ENCODE data around the gene KIF26B. TPM values are rescaled to one million over a fixed set of nuclear protein-coding genes. Genes with fewer than 3 reads are reported as not detected.

KIF26B gene
- total and polyA plus RNA-seq, 2 experiments from 2014 or later = 0.03 to 0.76 TPM

DNA sequence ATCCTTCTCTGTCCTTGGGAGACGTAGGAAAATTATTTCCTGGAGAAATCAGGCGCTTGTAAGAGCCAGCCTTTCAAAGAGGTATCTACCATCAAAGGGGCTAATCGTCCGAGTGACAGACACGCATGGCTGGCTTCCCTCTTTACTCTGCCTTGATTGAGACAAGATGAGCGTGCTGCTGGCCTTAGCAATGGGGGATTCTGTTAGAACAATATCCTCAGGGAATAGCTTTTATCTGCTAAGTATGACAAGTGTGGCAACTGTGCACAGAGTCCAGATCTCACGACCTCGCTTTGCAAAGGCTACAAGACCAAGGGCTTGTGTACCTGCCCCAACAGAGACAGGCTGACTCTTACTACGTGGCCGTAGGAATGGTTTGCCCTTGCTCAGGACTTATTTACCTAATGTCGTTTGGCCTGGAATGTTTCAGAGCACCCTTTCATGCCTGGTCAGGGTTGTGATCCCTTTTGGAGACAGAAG lies 417.1 kb downstream of the KIF26B start:
- ATAC-seq (no peak), DNase-seq (ENCODE audit: low spot score) (no peak)
- Mint-ChIP-seq H3K9me3 (no peaks in the 10 kb centered on the region), H3K4me1 (no peaks in the 10 kb centered on the region), H3K27ac (no peak overlapping the region), H3K27me3 (ENCODE audit: insufficient read depth, low read depth, poor library complexity) (peaks cover 2% of the 10 kb centered on the region), H3K36me3 (ENCODE audit: low read depth) (no peaks in the 10 kb centered on the region), H3K4me3 (no peak overlapping the region)
- H3K4me2 ChIP-seq = no peak overlapping the region
- no peak overlapping the region for H3K27ac ChIP-seq (ENCODE audit: low read depth)
- no peaks in the 10 kb centered on the region for H3K36me3 ChIP-seq (ENCODE audit: insufficient read depth)
- TF ChIP-seq NANOG (IDR thresholded peaks at IDR 0.05; ENCODE audit: borderline replicate concordance) (no peak), REST (IDR thresholded peaks at IDR 0.05; ENCODE audit: unreplicated experiment) (no peak), STAT1 (IDR thresholded peaks at IDR 0.05; ENCODE audit: unreplicated experiment) (no peak), POLR2AphosphoS5 (IDR thresholded peaks at IDR 0.05; ENCODE audit: low read depth) (no peak), ZNF114 (CRISPR knock-in tag; IDR thresholded peaks at IDR 0.05) (no peak), ZNF331 (CRISPR knock-in tag; IDR thresholded peaks at IDR 0.05; ENCODE audit: low read depth) (no peak), EZH2 (IDR thresholded peaks at IDR 0.05; ENCODE audit: low read depth, unreplicated experiment) (no peak)
- H2AFZ ChIP-seq = no peak overlapping the region
- no peaks in the 10 kb centered on the region for H3F3A ChIP-seq (replicated peaks; ENCODE audit: low read depth)
- H3K27me3 ChIP-seq (ENCODE audit: insufficient read depth) = no peaks in the 10 kb centered on the region
- H3K79me2 ChIP-seq (replicated peaks; ENCODE audit: insufficient read depth) = no peaks in the 10 kb centered on the region
- no peaks in the 10 kb centered on the region for H3K9me2 ChIP-seq (ENCODE audit: insufficient read depth)
- H4K20me1 ChIP-seq (replicated peaks; ENCODE audit: insufficient read depth) = no peaks in the 10 kb centered on the region
- H3K4me3 ChIP-seq = no peak overlapping the region
- H3K4me1 ChIP-seq (ENCODE audit: insufficient read depth) = no peaks in the 10 kb centered on the region

DNA sequence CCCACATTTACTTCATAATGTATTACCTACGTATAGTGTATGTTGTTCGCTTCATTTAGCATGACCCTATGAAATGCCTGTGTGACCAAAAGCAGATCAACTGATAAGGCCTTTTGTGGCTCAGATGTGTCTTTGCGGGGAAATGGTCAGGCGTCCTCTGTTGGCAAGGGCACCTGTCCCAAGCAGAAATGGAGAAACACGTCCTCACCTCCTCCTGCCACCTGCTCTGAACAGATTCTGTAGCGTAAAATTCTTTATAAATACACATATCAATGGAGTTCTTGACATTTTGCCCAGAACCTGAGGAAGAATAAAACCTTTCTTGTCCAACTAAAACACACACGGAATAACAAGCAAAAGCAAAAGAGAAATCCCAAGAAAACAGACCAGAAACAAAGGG lies 417.9 kb downstream of the KIF26B start:
- Mint-ChIP-seq H3K27ac (no peak overlapping the region), H3K36me3 (ENCODE audit: low read depth) (no peaks in the 10 kb centered on the region)
- TF ChIP-seq CREB1 (CRISPR knock-in tag; IDR thresholded peaks at IDR 0.05; ENCODE audit: low read depth) (no peak), JUNB (IDR thresholded peaks at IDR 0.05; ENCODE audit: unreplicated experiment) (no peak), ZNF331 (CRISPR knock-in tag; IDR thresholded peaks at IDR 0.05; ENCODE audit: low read depth) (no peak), EZH2phosphoT487 (IDR thresholded peaks at IDR 0.05; ENCODE audit: unreplicated experiment) (no peak), POLR2AphosphoS5 (IDR thresholded peaks at IDR 0.05; ENCODE audit: low read depth) (no peak), EZH2 (IDR thresholded peaks at IDR 0.05; ENCODE audit: low read depth, unreplicated experiment) (no peak)
- TF ChIP-seq, protein P1, sequence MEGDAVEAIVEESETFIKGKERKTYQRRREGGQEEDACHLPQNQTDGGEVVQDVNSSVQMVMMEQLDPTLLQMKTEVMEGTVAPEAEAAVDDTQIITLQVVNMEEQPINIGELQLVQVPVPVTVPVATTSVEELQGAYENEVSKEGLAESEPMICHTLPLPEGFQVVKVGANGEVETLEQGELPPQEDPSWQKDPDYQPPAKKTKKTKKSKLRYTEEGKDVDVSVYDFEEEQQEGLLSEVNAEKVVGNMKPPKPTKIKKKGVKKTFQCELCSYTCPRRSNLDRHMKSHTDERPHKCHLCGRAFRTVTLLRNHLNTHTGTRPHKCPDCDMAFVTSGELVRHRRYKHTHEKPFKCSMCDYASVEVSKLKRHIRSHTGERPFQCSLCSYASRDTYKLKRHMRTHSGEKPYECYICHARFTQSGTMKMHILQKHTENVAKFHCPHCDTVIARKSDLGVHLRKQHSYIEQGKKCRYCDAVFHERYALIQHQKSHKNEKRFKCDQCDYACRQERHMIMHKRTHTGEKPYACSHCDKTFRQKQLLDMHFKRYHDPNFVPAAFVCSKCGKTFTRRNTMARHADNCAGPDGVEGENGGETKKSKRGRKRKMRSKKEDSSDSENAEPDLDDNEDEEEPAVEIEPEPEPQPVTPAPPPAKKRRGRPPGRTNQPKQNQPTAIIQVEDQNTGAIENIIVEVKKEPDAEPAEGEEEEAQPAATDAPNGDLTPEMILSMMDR (conservative IDR thresholded peaks at IDR 0.05; ENCODE audit: low read depth in 2 of 2) = no peak
- TF ChIP-seq, protein P2, sequence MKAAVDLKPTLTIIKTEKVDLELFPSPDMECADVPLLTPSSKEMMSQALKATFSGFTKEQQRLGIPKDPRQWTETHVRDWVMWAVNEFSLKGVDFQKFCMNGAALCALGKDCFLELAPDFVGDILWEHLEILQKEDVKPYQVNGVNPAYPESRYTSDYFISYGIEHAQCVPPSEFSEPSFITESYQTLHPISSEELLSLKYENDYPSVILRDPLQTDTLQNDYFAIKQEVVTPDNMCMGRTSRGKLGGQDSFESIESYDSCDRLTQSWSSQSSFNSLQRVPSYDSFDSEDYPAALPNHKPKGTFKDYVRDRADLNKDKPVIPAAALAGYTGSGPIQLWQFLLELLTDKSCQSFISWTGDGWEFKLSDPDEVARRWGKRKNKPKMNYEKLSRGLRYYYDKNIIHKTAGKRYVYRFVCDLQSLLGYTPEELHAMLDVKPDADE (IDR thresholded peaks at IDR 0.05) = no peak

More for the DNA sequence above, 417.9 kb downstream of the KIF26B start:
- H2AFZ ChIP-seq = no peak overlapping the region
- H3F3A ChIP-seq (replicated peaks; ENCODE audit: low read depth) = no peaks in the 10 kb centered on the region
- H3K4me1 ChIP-seq (ENCODE audit: insufficient read depth) = no peaks in the 10 kb centered on the region
- H3K4me2 ChIP-seq = no peak overlapping the region
- no peaks in the 10 kb centered on the region for H3K4me1 Mint-ChIP-seq
- H3K36me3 ChIP-seq (ENCODE audit: insufficient read depth) = no peaks in the 10 kb centered on the region
- no peak overlapping the region for H3K27ac ChIP-seq (ENCODE audit: low read depth)
- ATAC-seq (no peak), DNase-seq (ENCODE audit: low spot score) (no peak)
- H3K9me2 ChIP-seq (ENCODE audit: insufficient read depth) = no peaks in the 10 kb centered on the region
- H3K9me3 Mint-ChIP-seq = no peaks in the 10 kb centered on the region
- no peak overlapping the region for H3K4me3 ChIP-seq
- no peaks in the 10 kb centered on the region for H4K20me1 ChIP-seq (replicated peaks; ENCODE audit: insufficient read depth)
- no peaks in the 10 kb centered on the region for H3K27me3 ChIP-seq (ENCODE audit: insufficient read depth)
- H3K27me3 Mint-ChIP-seq (ENCODE audit: insufficient read depth, low read depth, poor library complexity) = peaks cover 2% of the 10 kb centered on the region
- H3K4me3 Mint-ChIP-seq = no peak overlapping the region
- no peaks in the 10 kb centered on the region for H3K79me2 ChIP-seq (replicated peaks; ENCODE audit: insufficient read depth)
